ENCODE results near the gene C1RL. TPM values are rescaled to one million over a fixed set of nuclear protein-coding genes. Genes with fewer than 3 reads are reported as not detected.

The C1RL gene
- total RNA-seq, 2 experiments from 2014 or later: 12.2 to 14.1 TPM

DNA sequence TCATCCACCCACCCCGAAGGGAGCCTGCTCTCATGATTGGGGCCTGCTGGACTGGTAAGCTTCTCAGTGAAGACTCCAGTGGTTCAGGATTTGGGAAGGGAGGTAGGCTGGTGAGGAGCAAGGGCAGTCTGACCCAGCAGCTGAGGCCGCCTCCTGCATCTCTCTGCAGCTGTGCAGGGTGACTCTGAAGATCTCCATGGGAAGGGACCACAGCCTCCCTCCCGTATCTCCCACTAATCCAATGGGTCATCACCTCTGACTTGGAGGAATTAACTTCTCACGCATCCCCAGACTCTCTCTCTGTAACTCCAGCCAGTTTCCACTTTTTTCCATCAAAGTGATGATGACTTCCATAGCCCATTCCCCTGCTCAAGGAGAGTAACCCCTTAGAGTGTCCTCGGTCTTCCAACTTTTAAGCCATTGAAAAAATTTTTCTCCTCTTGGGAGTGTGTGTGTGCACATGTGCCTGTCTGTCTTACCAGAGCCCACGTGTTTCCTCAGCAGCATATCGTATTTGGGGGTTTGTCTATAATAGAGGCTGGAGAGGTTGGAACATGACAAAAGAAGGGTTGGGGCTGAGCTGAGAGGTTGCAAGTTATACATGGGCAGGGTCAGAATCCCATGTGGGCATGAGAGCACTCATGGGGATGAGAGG lies 32.5 kb upstream of the C1RL start:
- H3K4me1 Mint-ChIP-seq (ENCODE audit: low read depth): no peaks in the 10 kb centered on the region
- H3K4me1 ChIP-seq (ENCODE audit: insufficient read depth, low read length): no peaks in the 10 kb centered on the region
- TF ChIP-seq, protein P1, sequence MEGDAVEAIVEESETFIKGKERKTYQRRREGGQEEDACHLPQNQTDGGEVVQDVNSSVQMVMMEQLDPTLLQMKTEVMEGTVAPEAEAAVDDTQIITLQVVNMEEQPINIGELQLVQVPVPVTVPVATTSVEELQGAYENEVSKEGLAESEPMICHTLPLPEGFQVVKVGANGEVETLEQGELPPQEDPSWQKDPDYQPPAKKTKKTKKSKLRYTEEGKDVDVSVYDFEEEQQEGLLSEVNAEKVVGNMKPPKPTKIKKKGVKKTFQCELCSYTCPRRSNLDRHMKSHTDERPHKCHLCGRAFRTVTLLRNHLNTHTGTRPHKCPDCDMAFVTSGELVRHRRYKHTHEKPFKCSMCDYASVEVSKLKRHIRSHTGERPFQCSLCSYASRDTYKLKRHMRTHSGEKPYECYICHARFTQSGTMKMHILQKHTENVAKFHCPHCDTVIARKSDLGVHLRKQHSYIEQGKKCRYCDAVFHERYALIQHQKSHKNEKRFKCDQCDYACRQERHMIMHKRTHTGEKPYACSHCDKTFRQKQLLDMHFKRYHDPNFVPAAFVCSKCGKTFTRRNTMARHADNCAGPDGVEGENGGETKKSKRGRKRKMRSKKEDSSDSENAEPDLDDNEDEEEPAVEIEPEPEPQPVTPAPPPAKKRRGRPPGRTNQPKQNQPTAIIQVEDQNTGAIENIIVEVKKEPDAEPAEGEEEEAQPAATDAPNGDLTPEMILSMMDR (IDR thresholded peaks at IDR 0.05): no peak
- no peak overlapping the region for H3K4me3 Mint-ChIP-seq
- H3K9me3 ChIP-seq (ENCODE audit: control insufficient read depth in 1 of 2, insufficient read depth in 1 of 2, low read length in 2 of 2): no peaks in the 10 kb centered on the region
- intact Hi-C loops (cut with DNase I, micrococcal nuclease): loop anchor here (1.0 to 2.0 kb wide), 3 partner anchors 47 to 497 kb away; no protein-coding TSS in a partner anchor
- ATAC-seq (ENCODE audit: poor library complexity): no peak
- H3K36me3 ChIP-seq (ENCODE audit: insufficient read depth, low read length): peaks cover 63% of the 10 kb centered on the region
- peaks cover 77% of the 10 kb centered on the region for H3K36me3 Mint-ChIP-seq (ENCODE audit: low read depth)
- no peaks in the 10 kb centered on the region for H3K27me3 ChIP-seq (ENCODE audit: control insufficient read depth in 1 of 2, insufficient read depth in 2 of 2, low read length in 2 of 2)
- no peak overlapping the region for H3K4me3 ChIP-seq (ENCODE audit: low read length)
- no peak overlapping the region for H3K27ac Mint-ChIP-seq
- H3K27me3 Mint-ChIP-seq: no peaks in the 10 kb centered on the region
- ChIA-PET CTCF (interaction anchor here (0.6 to 1.6 kb wide), 3 partner anchors 16 to 48 kb away, joined by 3 to 6 read pairs (median 3); partner anchors contain the start of gene PEX5), POLR2A (no interaction called here)
- no peak for DNase-seq
- no peak overlapping the region for H3K27ac ChIP-seq (ENCODE audit: low read depth in 1 of 2, low read length in 2 of 2)
- no peaks in the 10 kb centered on the region for H3K9me3 Mint-ChIP-seq

DNA sequence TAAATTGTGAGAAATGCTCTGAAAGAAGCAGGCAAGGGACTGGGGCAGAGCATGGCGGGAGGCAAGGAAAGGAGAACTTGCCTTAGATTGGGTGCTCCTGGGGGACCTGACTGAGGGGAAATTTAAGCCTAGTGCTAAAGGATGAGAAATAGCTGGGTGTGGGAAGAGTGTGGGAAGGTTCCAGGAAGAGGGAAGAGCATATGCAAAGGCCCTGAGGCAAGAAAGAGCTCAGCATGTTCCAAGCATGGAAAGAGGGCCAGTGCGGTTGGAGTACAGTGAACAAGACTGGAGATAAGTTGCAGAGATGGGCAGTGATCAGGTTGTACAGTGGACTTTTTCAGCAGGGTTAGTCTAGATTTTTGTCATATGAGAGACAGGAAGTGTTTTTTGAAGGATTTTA lies 30.2 kb upstream of the C1RL start:
- no peaks in the 10 kb centered on the region for H3K4me1 ChIP-seq (ENCODE audit: insufficient read depth, low read length)
- no peaks in the 10 kb centered on the region for H3K9me3 ChIP-seq (ENCODE audit: control insufficient read depth in 1 of 2, insufficient read depth in 1 of 2, low read length in 2 of 2)
- ATAC-seq (ENCODE audit: poor library complexity) (no peak), DNase-seq (no peak)
- POLR2A ChIA-PET: no interaction called here
- no peaks in the 10 kb centered on the region for H3K4me1 Mint-ChIP-seq (ENCODE audit: low read depth)
- peaks cover 81% of the 10 kb centered on the region for H3K36me3 Mint-ChIP-seq (ENCODE audit: low read depth)
- peaks cover 74% of the 10 kb centered on the region for H3K36me3 ChIP-seq (ENCODE audit: insufficient read depth, low read length)
- CTCF ChIA-PET: no interaction called here
- H3K4me3 ChIP-seq (ENCODE audit: low read length): no peak overlapping the region
- intact Hi-C loops (cut with DNase I, micrococcal nuclease): no loop called here
- H3K27ac Mint-ChIP-seq: no peak overlapping the region
- H3K27ac ChIP-seq (ENCODE audit: low read depth in 1 of 2, low read length in 2 of 2): no peak overlapping the region
- no peak overlapping the region for H3K4me3 Mint-ChIP-seq
- no peaks in the 10 kb centered on the region for H3K9me3 Mint-ChIP-seq
- H3K27me3 ChIP-seq (ENCODE audit: control insufficient read depth in 1 of 2, insufficient read depth in 2 of 2, low read length in 2 of 2): no peaks in the 10 kb centered on the region
- no peaks in the 10 kb centered on the region for H3K27me3 Mint-ChIP-seq
- TF ChIP-seq, protein P1 (IDR thresholded peaks at IDR 0.05): no peak

DNA sequence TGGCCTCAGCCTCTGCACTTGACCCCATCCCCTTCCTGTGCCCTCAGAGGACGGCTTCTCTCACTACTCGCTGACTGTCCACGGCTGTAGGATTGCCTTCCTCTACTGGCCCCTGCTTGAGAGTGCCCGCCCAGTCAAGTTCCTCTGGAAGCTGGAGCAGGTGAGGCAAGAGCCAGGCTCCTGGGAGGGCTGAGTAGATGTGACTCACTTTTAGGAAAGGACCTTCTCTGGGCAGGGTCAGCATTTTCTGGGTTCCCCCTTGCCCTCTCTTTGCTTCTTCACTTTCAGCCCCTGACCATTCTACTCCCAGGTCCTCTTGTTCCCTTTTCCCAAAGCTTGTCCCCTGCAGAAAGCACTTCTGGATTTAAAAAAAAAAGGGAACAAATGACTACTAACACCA lies 28.9 kb upstream of the C1RL start:
- Histone ChIP-seq H3K9me3 (ENCODE audit: control insufficient read depth in 1 of 2, insufficient read depth in 1 of 2, low read length in 2 of 2) (no peaks in the 10 kb centered on the region), H3K27ac (ENCODE audit: low read depth in 1 of 2, low read length in 2 of 2) (no peak overlapping the region), H3K27me3 (ENCODE audit: control insufficient read depth in 1 of 2, insufficient read depth in 2 of 2, low read length in 2 of 2) (no peaks in the 10 kb centered on the region), H3K4me3 (ENCODE audit: low read length) (no peak overlapping the region), H3K4me1 (ENCODE audit: insufficient read depth, low read length) (no peaks in the 10 kb centered on the region), H3K36me3 (ENCODE audit: insufficient read depth, low read length) (peaks cover 79% of the 10 kb centered on the region)
- intact Hi-C loops (cut with DNase I, micrococcal nuclease): no loop called here
- Mint-ChIP-seq H3K9me3 (no peaks in the 10 kb centered on the region), H3K27ac (no peak overlapping the region), H3K36me3 (ENCODE audit: low read depth) (peaks cover 72% of the 10 kb centered on the region), H3K4me3 (no peak overlapping the region), H3K27me3 (no peaks in the 10 kb centered on the region), H3K4me1 (ENCODE audit: low read depth) (peaks cover 2% of the 10 kb centered on the region)
- CTCF ChIA-PET: no interaction called here
- ATAC-seq (ENCODE audit: poor library complexity) (no peak), DNase-seq (no peak)
- POLR2A ChIA-PET: no interaction called here
- TF ChIP-seq, protein P1 (IDR thresholded peaks at IDR 0.05): no peak
